ENCODE results near the gene PKDCC.

PKDCC gene

DNA sequence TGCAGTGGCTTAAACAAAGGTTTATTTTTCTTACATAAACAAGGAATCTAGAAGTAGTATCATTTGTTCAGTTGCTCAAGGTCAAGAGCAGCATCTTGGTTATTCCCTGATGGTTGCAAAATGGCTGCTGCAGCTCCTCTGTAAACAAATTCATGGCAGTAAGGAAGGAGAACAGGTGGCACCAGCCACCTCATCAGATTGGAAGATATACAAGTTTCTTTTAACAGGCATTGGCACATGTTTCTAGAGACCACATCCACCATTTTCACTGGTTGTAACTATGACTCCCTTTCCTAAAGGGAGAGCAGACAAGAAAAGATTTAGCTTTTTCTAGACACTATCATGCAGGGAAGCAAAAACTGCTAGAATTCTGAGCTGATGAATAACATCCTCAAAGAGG is 46.3 kb downstream of the PKDCC start:
- TF ChIP-seq JUND (IDR thresholded peaks at IDR 0.05; ENCODE audit: low read depth), result no peak
- in situ Hi-C loops (cut with HindIII; ENCODE audit: low pct_unique_long_range_greater_than_20kb, low sequenced_read_pairs), result loop anchor here (25.0 kb wide), 1 partner anchor 232 kb away; no protein-coding TSS in a partner anchor
- no peak for DNase-seq (ENCODE audit: low read depth in 1 of 2, low spot score in 1 of 2)

DNA sequence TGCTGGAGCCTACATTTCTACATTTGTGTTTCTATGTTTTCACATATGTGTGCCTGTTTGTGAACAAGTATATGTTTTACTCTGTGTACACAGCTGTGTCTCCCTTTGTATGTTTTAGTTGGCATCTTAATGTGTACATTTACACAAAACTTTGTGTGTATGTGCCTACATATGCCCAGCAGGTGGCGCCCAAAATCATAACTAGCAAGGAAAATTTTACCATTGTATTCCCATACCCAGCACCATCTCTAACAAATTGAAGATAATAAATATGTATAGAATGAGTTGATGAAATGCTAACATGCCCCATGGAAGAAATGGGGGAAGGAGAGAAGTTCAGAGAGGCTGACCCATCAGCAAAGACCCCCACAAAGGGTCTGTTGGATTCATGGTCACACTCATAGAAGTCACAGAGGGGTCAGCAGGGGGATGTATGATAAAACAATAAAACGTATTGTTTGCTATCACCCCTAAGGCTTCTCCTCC is 48.1 kb downstream of the PKDCC start:
- TF ChIP-seq JUND (IDR thresholded peaks at IDR 0.05; ENCODE audit: low read depth), result no peak
- in situ Hi-C loops (cut with HindIII; ENCODE audit: low pct_unique_long_range_greater_than_20kb, low sequenced_read_pairs), result loop anchor here (25.0 kb wide), 1 partner anchor 234 kb away; no protein-coding TSS in a partner anchor

DNA sequence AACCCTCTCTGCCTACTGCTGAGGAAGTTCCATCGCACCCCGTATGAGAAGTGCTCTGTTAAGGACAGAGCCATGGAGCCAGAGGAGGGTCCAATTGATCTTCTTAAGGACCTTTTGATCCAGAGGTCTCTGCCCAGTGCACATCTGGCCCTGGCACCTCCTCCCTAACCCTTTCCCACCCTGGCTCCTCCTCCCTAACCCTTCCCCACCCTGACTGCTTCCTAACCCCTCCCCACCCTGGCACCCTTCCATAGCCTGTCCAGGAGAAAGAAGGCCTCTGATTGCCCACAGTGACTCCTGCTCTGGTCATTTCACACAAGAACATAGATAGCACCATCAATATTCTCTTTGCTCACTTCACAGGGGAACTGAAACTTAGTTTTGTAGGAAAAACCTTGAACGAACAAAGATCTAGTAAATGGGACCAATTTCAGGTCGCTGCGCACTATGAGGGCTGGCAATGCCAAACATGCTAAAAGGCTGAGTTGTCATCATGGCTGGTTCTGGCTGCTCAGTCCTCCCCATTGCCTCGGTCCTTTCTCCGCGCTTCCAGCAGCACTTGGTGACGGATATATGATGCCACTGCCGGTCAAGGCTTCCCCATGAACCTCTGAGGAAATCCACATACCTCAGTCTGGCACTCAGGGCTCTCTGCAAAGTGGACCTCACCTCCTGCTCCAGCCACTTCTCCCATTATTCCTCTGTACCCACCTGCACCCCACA is 49.2 kb downstream of the PKDCC start:
- no peak for DNase-seq (ENCODE audit: low read depth in 1 of 2, low spot score in 1 of 2)
- no peak for TF ChIP-seq JUND (IDR thresholded peaks at IDR 0.05; ENCODE audit: low read depth)
- in situ Hi-C loops (cut with HindIII; ENCODE audit: low pct_unique_long_range_greater_than_20kb, low sequenced_read_pairs), result loop anchor here (25.0 kb wide), 1 partner anchor 235 kb away; no protein-coding TSS in a partner anchor

More for the DNA sequence above, 48.1 kb downstream of the PKDCC start:
- peak; percentile 14 to 80 for DNase-seq (ENCODE audit: low read depth in 1 of 2, low spot score in 1 of 2)

DNA sequence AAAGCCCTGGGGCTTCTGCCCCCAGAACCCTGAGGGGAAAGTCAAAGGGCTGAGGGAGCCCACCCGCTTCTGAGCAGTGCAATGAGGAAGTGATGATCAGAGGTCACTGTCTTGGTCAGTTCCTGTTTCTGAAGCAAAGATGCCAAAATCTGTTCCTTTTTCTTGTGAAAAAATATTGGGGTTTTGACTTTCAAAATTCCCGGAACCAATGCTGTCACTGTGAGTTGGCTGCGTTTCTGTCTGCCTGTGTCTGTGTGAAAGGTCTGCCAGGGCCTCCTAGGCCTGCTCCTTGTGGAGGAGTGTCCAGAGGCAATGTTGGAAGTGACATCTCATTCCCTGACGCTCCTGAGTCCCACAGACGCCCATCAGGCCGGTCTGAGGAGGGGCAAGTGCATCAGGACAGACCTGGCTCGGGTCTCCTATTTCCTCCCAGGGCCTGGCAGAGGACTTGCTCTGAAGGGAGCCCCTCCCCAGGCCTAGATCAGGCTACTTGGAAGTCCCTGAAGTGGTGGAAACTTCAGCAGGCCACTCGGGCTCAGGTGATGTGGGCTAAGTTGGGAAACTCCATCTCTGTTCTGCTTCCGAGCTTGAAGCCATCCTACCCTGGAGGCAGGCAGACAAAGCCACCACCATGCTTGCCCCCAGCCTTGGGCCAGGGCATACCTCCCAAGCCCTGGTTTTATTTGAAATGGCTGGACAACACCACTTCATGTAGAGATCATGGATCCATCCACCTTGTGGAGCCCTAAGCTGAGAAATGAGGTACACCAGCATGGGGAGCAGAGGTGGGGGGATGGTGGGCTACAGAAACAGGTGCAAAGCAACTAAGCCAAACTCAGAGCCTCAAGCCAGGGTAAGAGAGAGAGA is 51.0 kb downstream of the PKDCC start:
- DNase-seq (ENCODE audit: low read depth in 1 of 2, low spot score in 1 of 2), result no peak
- TF ChIP-seq JUND (IDR thresholded peaks at IDR 0.05; ENCODE audit: low read depth), result no peak
- in situ Hi-C loops (cut with HindIII; ENCODE audit: low pct_unique_long_range_greater_than_20kb, low sequenced_read_pairs), result loop anchor here (25.0 kb wide), 1 partner anchor 237 kb away; no protein-coding TSS in a partner anchor

DNA sequence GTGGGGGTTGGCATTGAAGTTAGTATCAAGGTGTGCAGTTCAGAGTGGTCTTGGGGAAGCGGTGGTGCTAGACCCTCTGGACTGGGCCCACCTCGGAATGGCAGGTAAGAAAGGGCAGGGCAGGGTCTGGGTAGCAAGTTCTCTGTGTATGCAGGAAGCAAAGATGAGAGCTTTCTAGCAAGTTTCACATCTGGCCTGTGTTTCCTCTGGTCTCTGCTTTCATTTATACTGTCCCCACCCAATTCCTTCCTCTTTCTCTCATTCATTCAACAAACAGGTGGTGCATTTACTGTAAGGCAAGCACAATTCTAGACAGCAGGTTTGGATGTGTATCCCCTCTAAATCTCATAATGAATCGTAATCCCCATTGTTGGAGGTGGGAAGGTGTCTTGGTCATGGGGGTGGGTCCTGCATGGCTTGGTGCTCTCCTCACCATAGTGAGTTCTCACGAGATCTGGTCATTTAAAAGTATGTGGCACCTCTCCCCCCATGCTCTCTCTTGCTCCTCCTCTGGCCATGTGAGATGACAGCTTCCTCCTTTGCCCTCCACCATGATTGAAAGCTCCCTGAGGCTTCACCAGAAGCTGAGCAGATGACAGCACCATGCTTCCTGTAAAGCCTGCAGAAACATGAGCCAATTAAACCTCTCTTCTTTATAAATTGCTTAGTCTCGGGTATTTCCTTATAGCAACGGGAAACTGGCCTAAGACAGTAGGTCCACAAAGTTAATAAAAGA is 51.8 kb downstream of the PKDCC start:
- no peak for TF ChIP-seq JUND (IDR thresholded peaks at IDR 0.05; ENCODE audit: low read depth)
- no peak for DNase-seq (ENCODE audit: low read depth in 1 of 2, low spot score in 1 of 2)
- in situ Hi-C loops (cut with HindIII; ENCODE audit: low pct_unique_long_range_greater_than_20kb, low sequenced_read_pairs), result loop anchor here (25.0 kb wide), 1 partner anchor 237 kb away; no protein-coding TSS in a partner anchor

DNA sequence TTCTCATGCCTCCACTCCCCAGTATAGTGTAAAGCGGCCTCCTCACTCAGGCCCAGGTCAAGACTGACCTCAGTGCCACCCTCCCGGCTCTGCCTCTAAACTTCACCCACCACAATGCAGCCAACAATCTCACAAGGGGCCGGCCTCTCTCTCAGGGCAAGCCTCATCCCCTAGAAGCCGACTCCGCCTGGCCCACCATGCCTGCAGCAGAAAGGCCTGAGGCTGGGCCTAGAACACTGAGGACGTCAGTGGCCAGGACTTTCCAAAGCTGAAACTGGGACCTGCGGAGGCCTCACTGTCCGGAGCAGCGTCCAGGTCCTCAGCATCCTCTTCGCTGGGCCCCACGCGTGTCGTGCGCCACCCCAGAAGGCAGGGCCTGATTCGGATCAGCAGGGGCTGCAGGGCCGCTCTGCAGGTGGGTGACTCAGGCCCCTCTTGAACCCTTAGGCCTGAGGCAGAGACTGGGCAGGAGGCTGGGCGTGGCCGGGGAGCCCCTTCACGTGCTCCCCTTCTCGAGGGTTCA is 52.9 kb downstream of the PKDCC start:
- in situ Hi-C loops (cut with HindIII; ENCODE audit: low pct_unique_long_range_greater_than_20kb, low sequenced_read_pairs), result no loop called here

DNA sequence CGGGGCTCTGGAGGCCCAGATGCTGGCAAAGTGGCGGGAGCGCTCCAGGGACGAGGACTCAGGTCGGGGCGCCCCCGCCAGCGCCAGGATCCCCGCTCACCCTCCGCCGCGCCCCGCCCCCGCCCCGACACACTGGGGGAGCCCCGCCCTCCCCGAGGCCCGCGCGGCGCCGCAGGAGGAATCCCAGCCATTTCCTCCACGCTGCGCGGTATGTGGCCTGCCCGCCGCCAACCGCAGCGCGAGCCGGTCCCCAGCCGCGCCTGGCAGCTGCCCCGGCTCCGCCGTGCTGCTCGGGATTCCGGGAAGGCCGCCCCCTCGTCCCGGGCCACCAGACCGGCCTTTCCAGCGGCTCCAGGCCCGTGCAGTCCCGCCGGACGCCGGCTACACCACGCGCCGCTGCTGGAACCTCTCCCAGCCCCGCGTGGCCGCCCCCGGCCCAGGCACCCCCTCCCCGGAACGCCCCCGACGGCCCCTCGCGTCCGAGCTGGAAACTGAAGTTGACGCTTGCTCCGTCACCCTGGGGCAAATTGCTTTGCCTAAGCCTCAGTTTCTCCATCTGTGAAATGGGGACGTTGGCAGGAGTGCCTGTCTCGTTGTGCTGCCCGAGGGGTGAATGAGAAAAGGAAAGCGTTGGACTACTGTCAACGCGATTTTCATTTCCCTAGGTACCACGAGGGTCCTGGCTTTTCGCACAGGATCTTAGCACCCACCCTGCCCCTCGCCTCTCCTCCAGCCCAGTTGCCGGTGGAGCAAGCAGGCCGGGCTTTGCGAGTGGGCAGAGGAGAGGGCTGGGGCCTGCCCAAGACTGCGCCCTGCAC is 53.6 kb downstream of the PKDCC start:
- in situ Hi-C loops (cut with HindIII; ENCODE audit: low pct_unique_long_range_greater_than_20kb, low sequenced_read_pairs), result no loop called here

More for the DNA sequence above, 52.9 kb downstream of the PKDCC start:
- TF ChIP-seq JUND (IDR thresholded peaks at IDR 0.05; ENCODE audit: low read depth), result no peak
- no peak for DNase-seq (ENCODE audit: low read depth in 1 of 2, low spot score in 1 of 2)

DNA sequence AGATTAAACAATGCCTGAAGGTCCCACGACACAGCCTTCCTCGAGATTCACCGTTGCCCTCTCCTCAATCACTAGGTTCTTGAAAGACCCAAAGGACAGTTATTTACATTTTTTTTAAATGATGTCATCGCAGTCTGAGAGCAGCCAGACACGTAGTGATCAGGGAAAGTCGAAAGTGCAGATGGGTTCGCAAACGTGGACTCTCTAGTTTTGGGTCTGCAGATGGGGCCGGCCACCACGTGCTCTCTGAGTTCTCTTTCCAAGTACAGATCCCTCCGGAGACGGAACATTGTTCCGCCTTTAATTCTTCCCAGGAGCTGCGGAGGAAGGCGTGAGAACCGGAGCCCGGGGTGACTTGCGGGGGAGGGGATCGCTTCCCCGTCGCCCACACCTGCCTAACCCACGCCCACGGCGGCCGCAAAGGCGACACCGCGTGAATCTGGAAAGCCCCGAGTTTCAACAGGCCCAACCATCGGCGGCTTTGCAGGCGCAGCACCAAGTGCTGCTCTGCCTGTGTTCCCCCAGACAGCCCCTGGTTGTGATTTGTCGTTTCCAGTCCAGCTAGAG is 54.3 kb downstream of the PKDCC start:
- TF ChIP-seq JUND (IDR thresholded peaks at IDR 0.05; ENCODE audit: low read depth), result no peak
- no peak for DNase-seq (ENCODE audit: low read depth in 1 of 2, low spot score in 1 of 2)
- in situ Hi-C loops (cut with HindIII; ENCODE audit: low pct_unique_long_range_greater_than_20kb, low sequenced_read_pairs), result no loop called here

More for the DNA sequence above, 53.6 kb downstream of the PKDCC start:
- no peak for TF ChIP-seq JUND (IDR thresholded peaks at IDR 0.05; ENCODE audit: low read depth)
- DNase-seq (ENCODE audit: low read depth in 1 of 2, low spot score in 1 of 2), result peak; percentile 52 to 64

DNA sequence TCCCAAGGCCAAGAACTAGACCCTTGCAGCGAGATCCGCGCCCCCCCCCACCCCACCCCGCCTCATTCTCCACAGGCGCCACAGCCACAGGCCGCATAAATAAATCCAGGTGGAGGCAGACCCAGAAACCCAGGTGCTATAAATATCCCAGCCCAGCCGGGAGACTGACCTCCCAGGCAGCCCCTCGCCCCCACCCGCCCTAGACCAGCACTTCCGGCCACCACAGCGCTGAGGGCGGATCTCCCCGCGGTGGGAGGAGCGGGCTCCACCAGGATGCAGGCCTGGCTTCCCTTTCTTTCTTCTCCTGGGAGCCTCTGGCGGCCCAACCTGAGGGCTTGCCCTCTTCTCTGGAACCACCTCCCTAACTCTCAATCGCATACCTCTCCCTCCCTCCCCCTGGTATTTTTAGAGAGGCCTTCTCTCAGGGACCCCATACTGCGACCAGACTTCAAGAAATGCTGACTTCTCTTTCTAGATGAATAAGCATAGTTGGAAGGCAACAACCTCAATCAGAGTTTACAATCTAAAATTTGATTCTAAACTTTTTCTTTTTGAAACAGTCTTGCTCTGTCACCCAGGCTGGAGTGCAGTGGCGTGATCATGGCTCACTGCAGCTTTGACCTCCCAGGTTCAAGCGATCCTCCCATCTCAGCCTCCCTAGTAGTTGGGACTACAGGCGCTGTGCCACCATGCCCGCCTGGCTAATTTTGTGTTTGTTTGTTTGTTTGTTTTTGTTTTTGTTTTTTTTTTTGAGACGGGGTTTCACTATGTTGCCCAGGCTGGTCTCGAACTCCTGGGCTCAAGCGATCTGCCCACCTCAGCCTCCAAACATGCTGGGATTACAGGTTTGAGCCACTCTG is 55.0 kb downstream of the PKDCC start:
- in situ Hi-C loops (cut with HindIII; ENCODE audit: low pct_unique_long_range_greater_than_20kb, low sequenced_read_pairs), result no loop called here
- TF ChIP-seq JUND (IDR thresholded peaks at IDR 0.05; ENCODE audit: low read depth), result no peak
- no peak for DNase-seq (ENCODE audit: low read depth in 1 of 2, low spot score in 1 of 2)

DNA sequence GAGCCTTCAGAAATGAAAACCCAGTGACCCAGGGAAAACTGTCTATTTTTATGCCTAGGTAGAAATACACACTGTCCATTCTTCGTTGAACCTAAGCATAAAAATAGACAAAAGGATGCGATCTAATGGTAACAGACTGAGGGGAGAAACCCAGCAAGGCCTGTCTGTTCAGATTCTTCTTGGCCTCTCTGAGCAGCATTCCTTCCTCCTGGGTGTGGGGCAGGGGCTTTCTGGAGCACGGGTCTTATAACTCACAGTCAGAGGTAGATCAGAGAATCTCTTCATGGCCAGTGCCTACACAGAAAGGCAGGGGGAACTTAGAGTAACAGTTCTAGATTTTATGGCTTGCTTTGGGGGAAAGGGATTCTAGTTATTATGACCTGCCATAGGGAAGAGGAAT is 56.0 kb downstream of the PKDCC start:
- in situ Hi-C loops (cut with HindIII; ENCODE audit: low pct_unique_long_range_greater_than_20kb, low sequenced_read_pairs), result no loop called here
- TF ChIP-seq JUND (IDR thresholded peaks at IDR 0.05; ENCODE audit: low read depth), result no peak

More for the DNA sequence above, 56.0 kb downstream of the PKDCC start:
- DNase-seq (ENCODE audit: low read depth in 1 of 2, low spot score in 1 of 2), result no peak

All from T47D (cell line).